ENCODE data around the gene AP2B1.
"Not testable (repeated sequence)": the region's sequence is repeated elsewhere in the genome, so short reads cannot be mapped to it uniquely, and the experiment has no call there.

Gene AP2B1

GRCh38 chr17:35700150-35700549 lies 113.0 kb downstream of the AP2B1 start:
- no peak overlapping the region for H3K4me3 ChIP-seq (ENCODE audit: low read length)
- no peak for DNase-seq (ENCODE audit: low read depth)

DNA sequence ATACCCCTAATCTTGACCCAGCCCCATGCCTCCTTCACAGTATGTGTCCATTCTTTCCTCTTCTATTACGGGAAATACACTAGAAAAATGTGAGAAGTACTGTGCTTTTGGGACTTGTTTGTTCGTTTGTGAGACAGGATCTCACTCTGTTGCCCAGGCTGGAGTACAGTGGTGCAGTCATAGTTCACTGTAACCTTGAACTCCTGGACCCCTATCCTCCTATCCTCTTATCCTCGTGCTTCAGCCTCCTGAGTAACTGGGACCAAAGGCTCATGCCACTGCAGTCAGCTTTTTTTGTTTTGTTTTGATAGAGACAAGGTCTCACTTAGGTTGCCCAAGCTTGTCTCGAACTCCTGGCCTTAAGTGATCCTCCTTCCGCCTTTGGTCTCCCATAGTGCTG lies 114.4 kb downstream of the AP2B1 start:
- DNase-seq (ENCODE audit: low read depth) = no peak
- TF ChIP-seq, protein P1, sequence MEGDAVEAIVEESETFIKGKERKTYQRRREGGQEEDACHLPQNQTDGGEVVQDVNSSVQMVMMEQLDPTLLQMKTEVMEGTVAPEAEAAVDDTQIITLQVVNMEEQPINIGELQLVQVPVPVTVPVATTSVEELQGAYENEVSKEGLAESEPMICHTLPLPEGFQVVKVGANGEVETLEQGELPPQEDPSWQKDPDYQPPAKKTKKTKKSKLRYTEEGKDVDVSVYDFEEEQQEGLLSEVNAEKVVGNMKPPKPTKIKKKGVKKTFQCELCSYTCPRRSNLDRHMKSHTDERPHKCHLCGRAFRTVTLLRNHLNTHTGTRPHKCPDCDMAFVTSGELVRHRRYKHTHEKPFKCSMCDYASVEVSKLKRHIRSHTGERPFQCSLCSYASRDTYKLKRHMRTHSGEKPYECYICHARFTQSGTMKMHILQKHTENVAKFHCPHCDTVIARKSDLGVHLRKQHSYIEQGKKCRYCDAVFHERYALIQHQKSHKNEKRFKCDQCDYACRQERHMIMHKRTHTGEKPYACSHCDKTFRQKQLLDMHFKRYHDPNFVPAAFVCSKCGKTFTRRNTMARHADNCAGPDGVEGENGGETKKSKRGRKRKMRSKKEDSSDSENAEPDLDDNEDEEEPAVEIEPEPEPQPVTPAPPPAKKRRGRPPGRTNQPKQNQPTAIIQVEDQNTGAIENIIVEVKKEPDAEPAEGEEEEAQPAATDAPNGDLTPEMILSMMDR (IDR thresholded peaks at IDR 0.05; ENCODE audit: insufficient read depth, low read depth, low read length, missing control alignments) = no peak

More at GRCh38 chr17:35700150-35700549, 113.0 kb downstream of the AP2B1 start:
- TF ChIP-seq, protein P1 (IDR thresholded peaks at IDR 0.05; ENCODE audit: insufficient read depth, low read depth, low read length, missing control alignments) = no peak

DNA sequence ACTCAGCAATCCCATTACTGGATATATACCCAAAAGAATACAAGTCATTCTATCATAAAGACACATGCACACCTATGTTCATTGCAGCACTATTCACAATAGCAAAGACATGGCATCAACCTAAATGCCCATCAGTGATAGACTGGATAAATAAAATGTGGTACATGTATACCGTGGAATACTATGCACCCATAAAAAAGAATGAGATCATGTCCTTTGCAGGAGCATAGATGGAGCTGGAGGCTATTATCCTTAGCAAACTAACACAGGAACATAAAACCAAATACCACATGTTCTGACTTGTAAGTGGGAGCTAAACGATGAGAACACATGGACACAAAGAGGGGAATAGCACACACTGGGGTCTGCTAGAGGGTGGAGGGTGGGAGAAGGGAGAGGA lies 116.2 kb downstream of the AP2B1 start:
- DNase-seq (ENCODE audit: low read depth); H3K4me3 ChIP-seq (ENCODE audit: low read length): not testable (repeated sequence)

More for the DNA sequence above, 114.4 kb downstream of the AP2B1 start:
- no peak overlapping the region for H3K4me3 ChIP-seq (ENCODE audit: low read length)

GRCh38 chr17:35705230-35705629 lies 118.1 kb downstream of the AP2B1 start:
- H3K4me3 ChIP-seq (ENCODE audit: low read length) = no peak overlapping the region
- TF ChIP-seq, protein P1 (IDR thresholded peaks at IDR 0.05; ENCODE audit: insufficient read depth, low read depth, low read length, missing control alignments) = no peak
- DNase-seq (ENCODE audit: low read depth) = no peak

- TF ChIP-seq, protein P1 (IDR thresholded peaks at IDR 0.05; ENCODE audit: insufficient read depth, low read depth, low read length, missing control alignments) = no peak
- peak; percentile 11 for DNase-seq (ENCODE audit: low read depth)
- H3K4me3 ChIP-seq (ENCODE audit: low read length) = no peak overlapping the region
Measured at GRCh38 chr17:35705705-35706104, 118.6 kb downstream of the AP2B1 start.

GRCh38 chr17:35708149-35708548 lies 121.0 kb downstream of the AP2B1 start:
- TF ChIP-seq, protein P1 (IDR thresholded peaks at IDR 0.05; ENCODE audit: insufficient read depth, low read depth, low read length, missing control alignments) = no peak
- no peak overlapping the region for H3K4me3 ChIP-seq (ENCODE audit: low read length)
- DNase-seq (ENCODE audit: low read depth) = no peak

GRCh38 chr17:35708951-35709350 lies 121.8 kb downstream of the AP2B1 start:
- H3K4me3 ChIP-seq (ENCODE audit: low read length) = no peak overlapping the region
- TF ChIP-seq, protein P1 (IDR thresholded peaks at IDR 0.05; ENCODE audit: insufficient read depth, low read depth, low read length, missing control alignments) = no peak
- no peak for DNase-seq (ENCODE audit: low read depth)
